GM12878 (cell line): ENCODE measurements around the gene CHMP3. TPM values are rescaled to one million over a fixed set of nuclear protein-coding genes. Genes with fewer than 3 reads are reported as not detected.

ENCODE experiments used
- ATAC-seq: fragments of 200-7000 bp; cut with Tn5 transposase; 3 replicates; pipeline ENCODE4 v1.9.1; 2020; ENCODE audit warnings: mild to moderate bottlenecking, moderate library complexity
- BruUV-seq: library from RNA; stranded (reverse); fragments of 400-500 nt; replicated peaks from 2 replicates; lab custom pipeline; 2021; lab: Mats Ljungman, UMichigan
- CTCF ChIA-PET: fragments of 300-600 bp; sonication (Branson Sonifier 250); formaldehyde crosslinking; extraction: SDS; loops from one replicate; lab custom pipeline; 2021; ENCODE audit warnings: inconsistent platforms; lab: Yijun Ruan, JAX
- POLR2A ChIA-PET: fragments of 350-600 bp; formaldehyde crosslinking; extraction: SDS; loops from one replicate; lab custom pipeline; 2021; ENCODE audit warnings: inconsistent platforms; lab: Charles Lee
- RAD21 ChIA-PET: fragments of 300-600 bp; sonication (Branson Sonifier 250); formaldehyde crosslinking; loops from one replicate; lab custom pipeline; 2023; ENCODE audit warnings: antibody characterized with exemption; ENCODE audit not compliant: unreplicated experiment; lab: Charles Lee
- SMC1A ChIA-PET: fragments of 300-600 bp; sonication (Branson Sonifier 250); formaldehyde crosslinking; loops from one replicate; lab custom pipeline; 2023; ENCODE audit not compliant: unreplicated experiment, uncharacterized antibody; lab: Charles Lee
- DNase-seq: peaks from one replicate; pipeline ENCODE4 v3.0.0-alpha.2; 2011; ENCODE audit warnings: low read depth, low spot score
- FAIRE-seq: peaks from 3 replicates; lab custom pipeline; 2011; peaks lifted over from hg19 to GRCh38; lab: Jason Lieb, UNC
- H2AFZ ChIP-seq: 2 replicates; pipeline ENCODE4 v1.6.0; 2011; ENCODE audit warnings: low read depth, low read length, control low read depth; ENCODE audit not compliant: control insufficient read depth
- H3K27ac ChIP-seq: 2 replicates; pipeline ENCODE4 v1.5.1; 2011; ENCODE audit warnings: control low read depth; ENCODE audit not compliant: control insufficient read depth, insufficient read depth
- H3K27me3 ChIP-seq, 2 experiments: replicated peaks in 1 of 2; 2 replicates each; pipeline versions ENCODE4 v1.6.0 to v1.6.1; 2011; ENCODE audit warnings: low read length in 1 of 2; ENCODE audit not compliant: control insufficient read depth in 2 of 2, insufficient read depth in 2 of 2
- H3K36me3 ChIP-seq, 2 experiments: 2 replicates each; pipeline ENCODE4 v1.5.1; 2011; ENCODE audit warnings: low read length in 1 of 2; ENCODE audit not compliant: control insufficient read depth in 2 of 2, insufficient read depth in 2 of 2
- H3K4me1 ChIP-seq: 2 replicates; pipeline ENCODE4 v1.6.1; 2011; ENCODE audit warnings: mild to moderate bottlenecking, low read length, moderate library complexity, mixed read lengths; ENCODE audit not compliant: control insufficient read depth, insufficient read depth
- H3K4me2 ChIP-seq: 2 replicates; pipeline ENCODE4 v1.6.0; 2011; ENCODE audit warnings: control low read depth; ENCODE audit not compliant: control insufficient read depth, insufficient read depth
- H3K4me3 ChIP-seq: fragments of 200-600 bp; sonication (generic); 2 replicates; pipeline ENCODE4 v1.5.1; 2016
- H3K79me2 ChIP-seq: 2 replicates; pipeline ENCODE4 v1.6.0; 2011; ENCODE audit warnings: low read length; ENCODE audit not compliant: control insufficient read depth, insufficient read depth
- H3K9ac ChIP-seq: 2 replicates; pipeline ENCODE4 v1.8.0; 2011; ENCODE audit warnings: low read length, control low read depth, mixed read lengths; ENCODE audit not compliant: control insufficient read depth, insufficient read depth
- H3K9me3 ChIP-seq: replicated peaks from 3 replicates; pipeline ENCODE4 v1.5.1; 2011; ENCODE audit warnings: mild to moderate bottlenecking, low read length; ENCODE audit not compliant: control insufficient read depth, insufficient read depth
- H4K20me1 ChIP-seq: 2 replicates; pipeline ENCODE4 v1.6.0; 2011; ENCODE audit not compliant: control insufficient read depth, insufficient read depth
- CHD1 ChIP-seq: IDR thresholded peaks from 2 replicates; pipeline ENCODE4 v1.6.1; 2012; ENCODE audit warnings: low read depth, low read length, improper control_type of control experiment
- HDAC2 ChIP-seq: fragments of 200-600 bp; sonication (generic); IDR thresholded peaks from 2 replicates; pipeline ENCODE4 v1.6.1; 2017
- MEF2B ChIP-seq: fragments of 450-650 bp; IDR thresholded peaks from 2 replicates; pipeline ENCODE4 v1.6.1; 2018; ENCODE audit warnings: mild to moderate bottlenecking, moderate library complexity; ENCODE audit not compliant: partially characterized antibody, poor library complexity, severe bottlenecking
- MYB ChIP-seq: fragments of 150-350 bp; IDR thresholded peaks from 2 replicates; pipeline ENCODE4 v1.6.1; 2014; ENCODE audit warnings: mild to moderate bottlenecking, low read depth, low read length, borderline replicate concordance
- NKRF ChIP-seq: fragments of 450-650 bp; conservative IDR thresholded peaks from 2 replicates; pipeline ENCODE4 v1.6.1; 2017; ENCODE audit warnings: mild to moderate bottlenecking, moderate library complexity
- PAX5 ChIP-seq: IDR thresholded peaks from 2 replicates; pipeline ENCODE4 v1.6.1; 2011; ENCODE audit warnings: low read depth, low read length, borderline replicate concordance
- PML ChIP-seq: IDR thresholded peaks from 2 replicates; pipeline ENCODE4 v1.6.1; 2012; ENCODE audit warnings: low read length, inconsistent platforms
- STAT3 ChIP-seq: IDR thresholded peaks from 2 replicates; pipeline ENCODE4 v1.6.1; 2011; ENCODE audit warnings: low read depth, low read length, improper control_type of control experiment
- ZNF24 ChIP-seq: fragments of 450-650 bp; IDR thresholded peaks from 2 replicates; pipeline ENCODE4 v1.6.1; 2017; ENCODE audit warnings: antibody characterized with exemption, mild to moderate bottlenecking
- ZZZ3 ChIP-seq: IDR thresholded peaks from 2 replicates; pipeline ENCODE4 v1.6.1; 2011; ENCODE audit warnings: low read depth; ENCODE audit not compliant: control insufficient read depth, insufficient read length
- WGBS: methylation state at CpG from one replicate; pipeline ENCODE4 v1.1.6; 2016; ENCODE audit warnings: low lambda C conversion rate; ENCODE audit not compliant: insufficient replicate concordance, insufficient coverage; ENCODE audit errors: missing lambda C conversion rate; 5-methylcytosine and 5-hydroxymethylcytosine counted together
- in situ Hi-C: fragments of 300-500 bp; cut with MboI; formaldehyde crosslinking; loops from 9 replicates; pipeline ENCODE4 v1.14.3; 2018; ENCODE audit warnings: mixed read lengths
- intact Hi-C: fragments of 100-400 bp; cut with micrococcal nuclease; formaldehyde crosslinking; loops from one replicate; pipeline ENCODE4 v1.14.2; 2022; ENCODE audit not compliant: unreplicated experiment
- polyA plus RNA-seq, 11 experiments: library from polyadenylated mRNA; depleted of rRNA in 4 of 11; unstranded in 6 of 11; stranded (reverse) in 5 of 11; fragments of >200 nt; fragmentation: Nextera tagmentation in 4 of 11; fragmentation: Illumina TruSeq in 1 of 11; extraction: Ambion mirVana in 4 of 11; extraction: Trizol in 1 of 11; gene quantifications; 1 replicate in 1 of 11; 2 replicates in 10 of 11; pipeline versions ENCODE4 v1.2.1 to v1.2.3, GENCODE V29; 2011 to 2016; ENCODE audit warnings: inconsistent platforms in 2 of 11, missing spikeins in 2 of 11, low read depth in 1 of 11
- total RNA-seq, 4 experiments: library from RNA; depleted of rRNA in 3 of 4; stranded (reverse); fragments of >200 nt in 3 of 4; fragmentation: Illumina TruSeq in 1 of 4; extraction: Trizol in 1 of 4; gene quantifications; 2 replicates each; pipeline versions ENCODE4 v1.2.1 to v1.2.3, GENCODE V29; 2013 to 2021
- TF ChIP-seq, protein P1 (sequence below): fragments of 450-650 bp; IDR thresholded peaks from 2 replicates; pipeline ENCODE4 v1.6.1; 2017; ENCODE audit warnings: mild to moderate bottlenecking

CHMP3 gene
- total and polyA plus RNA-seq, 10 of the 15 experiments (the other 5 are each of a cell fraction or from before 2014, with no cell fraction given) = 22.5 to 56.8 (median 32.5) TPM

DNA sequence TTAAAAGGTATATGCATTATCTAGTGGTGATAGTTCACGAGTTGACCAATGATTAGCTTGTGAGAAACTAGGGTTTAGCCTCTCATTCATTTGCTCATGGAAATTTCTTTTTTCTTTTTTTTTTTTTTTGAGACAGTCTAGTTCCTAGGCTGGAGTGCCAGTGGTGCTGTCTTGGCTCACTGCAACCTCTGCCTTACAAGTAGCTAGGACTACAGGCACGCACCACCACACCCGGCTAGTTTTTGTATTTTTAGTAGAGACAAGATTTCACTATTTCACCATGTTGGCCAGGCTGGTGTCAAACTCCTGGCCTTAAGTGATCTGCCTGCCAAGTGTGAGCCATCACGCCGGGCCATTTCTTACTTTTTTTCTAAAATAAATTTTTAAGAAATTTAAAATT, 108.1 kb downstream of the CHMP3 start:
- FAIRE-seq = no peak
- TF ChIP-seq CHD1 (no peak), ZZZ3 (no peak), PML (no peak), MEF2B (no peak), MYB (no peak), NKRF (no peak), PAX5 (no peak), HDAC2 (no peak), ZNF24 (no peak), STAT3 (no peak)
- TF ChIP-seq, protein P1, sequence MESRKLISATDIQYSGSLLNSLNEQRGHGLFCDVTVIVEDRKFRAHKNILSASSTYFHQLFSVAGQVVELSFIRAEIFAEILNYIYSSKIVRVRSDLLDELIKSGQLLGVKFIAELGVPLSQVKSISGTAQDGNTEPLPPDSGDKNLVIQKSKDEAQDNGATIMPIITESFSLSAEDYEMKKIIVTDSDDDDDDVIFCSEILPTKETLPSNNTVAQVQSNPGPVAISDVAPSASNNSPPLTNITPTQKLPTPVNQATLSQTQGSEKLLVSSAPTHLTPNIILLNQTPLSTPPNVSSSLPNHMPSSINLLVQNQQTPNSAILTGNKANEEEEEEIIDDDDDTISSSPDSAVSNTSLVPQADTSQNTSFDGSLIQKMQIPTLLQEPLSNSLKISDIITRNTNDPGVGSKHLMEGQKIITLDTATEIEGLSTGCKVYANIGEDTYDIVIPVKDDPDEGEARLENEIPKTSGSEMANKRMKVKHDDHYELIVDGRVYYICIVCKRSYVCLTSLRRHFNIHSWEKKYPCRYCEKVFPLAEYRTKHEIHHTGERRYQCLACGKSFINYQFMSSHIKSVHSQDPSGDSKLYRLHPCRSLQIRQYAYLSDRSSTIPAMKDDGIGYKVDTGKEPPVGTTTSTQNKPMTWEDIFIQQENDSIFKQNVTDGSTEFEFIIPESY = no peak
- TF ChIP-seq, all 136 proteins: peak for 0
- peaks cover 5 to 58% of the 10 kb centered on the region in 2 experiments for H3K36me3 ChIP-seq
- POLR2A ChIA-PET = interaction anchor here (0.6 kb wide), 1 partner anchor 8 kb away, joined by 4 read pairs; no protein-coding TSS in a partner anchor
- H3K4me3 ChIP-seq = no peak overlapping the region
- CTCF ChIA-PET = interaction anchor here (1.5 kb wide), 1 partner anchor 19 kb away, joined by 3 read pairs; no protein-coding TSS in a partner anchor
- no peak overlapping the region for H3K9ac ChIP-seq
- no peaks in the 10 kb centered on the region for H3K27me3 ChIP-seq
- SMC1A ChIA-PET = interaction anchor here (0.7 to 3.2 kb wide), 5 partner anchors 13 to 59 kb away, joined by 3 to 16 read pairs (median 6); no protein-coding TSS in a partner anchor
- no peak overlapping the region for H3K27ac ChIP-seq
- 100% methylated on average over 3 of the region's 5 CpGs for WGBS
- in situ Hi-C loops = no loop called here
- no peak overlapping the region for H3K4me2 ChIP-seq
- no TSS peak for BruUV-seq
- H4K20me1 ChIP-seq = no peaks in the 10 kb centered on the region
- DNase-seq (no peak), ATAC-seq (no peak)
- H3K4me1 ChIP-seq = no peaks in the 10 kb centered on the region
- no peaks in the 10 kb centered on the region for H3K9me3 ChIP-seq
- intact Hi-C loops = no loop called here
- H3K79me2 ChIP-seq = peaks cover 1% of the 10 kb centered on the region
- H2AFZ ChIP-seq = no peak overlapping the region
- RAD21 ChIA-PET = no interaction called here
